Keratinocyte (primary cell): ENCODE measurements around the gene HABP2. TPM values are rescaled to one million over a fixed set of nuclear protein-coding genes. Genes with fewer than 3 reads are reported as not detected.
A peak's percentile ranks its signal among the peaks of the same experiment; 100 is the strongest.

Experiments
- DNase-seq: peaks from one replicate; pipeline ENCODE4 v3.0.0-alpha.2; 2011; ENCODE audit warnings: low read depth, missing footprints, low spot score
- FAIRE-seq: peaks from 2 replicates; lab custom pipeline; 2011; peaks lifted over from hg19 to GRCh38; lab: Jason Lieb, UNC
- H2AFZ ChIP-seq: 2 replicates; pipeline ENCODE4 v1.6.0; 2012; ENCODE audit warnings: low read length, control low read depth, inconsistent platforms; ENCODE audit not compliant: control insufficient read depth
- H3K27ac ChIP-seq: 2 replicates; pipeline ENCODE4 v1.5.1; 2011; ENCODE audit warnings: low read length; ENCODE audit not compliant: control insufficient read depth, insufficient read depth
- H3K27me3 ChIP-seq: 3 replicates; pipeline ENCODE4 v1.6.0; 2011; ENCODE audit warnings: low read length; ENCODE audit not compliant: control insufficient read depth, insufficient read depth; ENCODE audit errors: extremely low read depth
- H3K36me3 ChIP-seq, 2 experiments: 2 replicates in 1 of 2; 3 replicates in 1 of 2; pipeline ENCODE4 v1.5.1; 2011; ENCODE audit warnings: low read length in 2 of 2, mild to moderate bottlenecking in 1 of 2; ENCODE audit not compliant: control insufficient read depth in 2 of 2, insufficient read depth in 2 of 2; ENCODE audit errors: extremely low read depth in 1 of 2
- H3K4me1 ChIP-seq: 3 replicates; pipeline ENCODE4 v1.5.1; 2011; ENCODE audit warnings: low read length; ENCODE audit not compliant: control insufficient read depth, insufficient read depth; ENCODE audit errors: extremely low read depth
- H3K4me2 ChIP-seq: 3 replicates; pipeline ENCODE4 v1.6.0; 2011; ENCODE audit warnings: low read depth, low read length; ENCODE audit not compliant: control insufficient read depth, insufficient read depth; ENCODE audit errors: extremely low read depth
- H3K4me3 ChIP-seq, 3 experiments: fragments of 200-600 bp in 1 of 3; sonication (generic) in 1 of 3; 2 replicates in 2 of 3; 3 replicates in 1 of 3; pipeline ENCODE4 v1.5.1; 2011 to 2016; ENCODE audit warnings: low read length in 3 of 3, mild to moderate bottlenecking in 3 of 3, control low read depth in 2 of 3, inconsistent platforms in 1 of 3, low read depth in 1 of 3, mixed read lengths in 1 of 3, mixed run types in 1 of 3, moderate library complexity in 1 of 3; ENCODE audit not compliant: control insufficient read depth in 2 of 3, insufficient read depth in 2 of 3; ENCODE audit errors: extremely low read depth in 1 of 3
- H3K79me2 ChIP-seq: 2 replicates; pipeline ENCODE4 v1.6.0; 2012; ENCODE audit warnings: low read length; ENCODE audit not compliant: control insufficient read depth, insufficient read depth
- H3K9ac ChIP-seq: 3 replicates; pipeline ENCODE4 v1.6.0; 2011; ENCODE audit warnings: low read length; ENCODE audit not compliant: control insufficient read depth, insufficient read depth; ENCODE audit errors: extremely low read depth
- H3K9me1 ChIP-seq: 3 replicates; pipeline ENCODE4 v1.6.0; 2011; ENCODE audit warnings: low read length; ENCODE audit not compliant: control insufficient read depth, insufficient read depth; ENCODE audit errors: extremely low read depth
- H3K9me3 ChIP-seq: 2 replicates; pipeline ENCODE4 v1.5.1; 2012; ENCODE audit warnings: low read depth, low read length; ENCODE audit not compliant: control insufficient read depth
- H4K20me1 ChIP-seq: 3 replicates; pipeline ENCODE4 v1.6.0; 2011; ENCODE audit warnings: low read length; ENCODE audit not compliant: control insufficient read depth, insufficient read depth; ENCODE audit errors: extremely low read depth
- CTCF ChIP-seq, 3 experiments: IDR thresholded peaks in 1 of 3; conservative IDR thresholded peaks in 1 of 3; optimal IDR thresholded peaks in 1 of 3; 2 replicates in 2 of 3; 3 replicates in 1 of 3; pipeline versions ENCODE3 to v1.5.1; 2011; ENCODE audit warnings: low read length in 3 of 3, mild to moderate bottlenecking in 3 of 3, moderate library complexity in 2 of 3, control low read depth in 1 of 3, inconsistent platforms in 1 of 3; ENCODE audit not compliant: insufficient read depth in 2 of 3; ENCODE audit errors: extremely low read depth in 1 of 3
- EZH2 ChIP-seq: IDR thresholded peaks from one replicate; pipeline ENCODE4 v1.6.1; 2012; ENCODE audit warnings: inconsistent platforms, mild to moderate bottlenecking, low read length, moderate library complexity
- dilution Hi-C: fragments of 300-500 bp; cut with MboI; formaldehyde crosslinking; loops from one replicate; pipeline ENCODE4 v1.7.0; 2020; ENCODE audit warnings: low sequenced_read_pairs; ENCODE audit not compliant: extremely low pct_ligation_motif_present
- polyA plus RNA-seq, 5 experiments: library from polyadenylated mRNA; depleted of rRNA in 3 of 5; stranded (reverse) in 3 of 5; stranded (forward) in 1 of 5; unstranded in 1 of 5; fragments of >200 nt; gene quantifications; 1 replicate in 1 of 5; 2 replicates in 3 of 5; 3 replicates in 1 of 5; pipeline versions ENCODE4 v1.2.1 to v1.2.3, GENCODE V29; 2011 to 2012; ENCODE audit warnings: missing spikeins in 2 of 5, low read depth in 1 of 5, low replicate concordance in 1 of 5

The HABP2 gene
- polyA plus RNA-seq, 1 donor (not counting 4 experiments of a cell fraction or from before 2014, with no cell fraction given), result not detected

DNA sequence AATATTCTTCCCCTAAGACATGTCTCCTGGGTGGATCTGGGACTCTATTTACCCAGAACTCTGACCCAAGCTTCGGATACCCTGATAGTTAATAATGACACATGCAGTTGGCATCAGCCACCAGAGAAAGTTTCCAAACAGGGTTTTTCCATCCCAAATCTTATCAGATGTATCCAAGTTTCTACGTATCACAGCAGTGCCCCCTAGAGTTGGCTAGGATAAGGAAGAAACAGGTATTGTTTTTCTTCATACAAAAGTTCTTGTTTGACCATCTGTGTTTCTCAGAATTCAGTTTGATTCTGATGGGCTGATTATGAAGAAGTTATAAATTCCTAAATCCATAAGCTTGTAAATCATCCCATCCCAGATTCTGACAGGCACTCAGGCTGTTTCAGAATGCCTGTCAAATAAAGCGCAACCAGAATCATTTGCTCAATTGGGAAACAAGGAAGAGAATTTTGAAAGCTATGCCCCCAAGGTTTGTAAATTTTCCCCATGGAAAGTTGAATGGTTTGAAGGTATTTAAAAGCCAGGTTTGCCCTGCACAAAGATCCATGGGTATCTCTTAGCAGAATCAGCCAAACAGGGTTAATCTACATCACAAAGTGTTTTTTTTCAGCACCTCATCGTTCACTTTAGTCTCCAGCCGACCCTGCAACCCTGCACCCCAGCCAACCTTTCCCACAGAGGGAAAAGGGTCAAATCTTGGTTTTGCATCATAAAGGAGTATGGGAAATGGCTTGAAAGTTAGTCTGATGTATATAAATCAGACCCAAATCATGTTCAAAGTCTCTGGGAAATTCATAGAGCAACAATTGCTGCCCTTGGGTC lies 63.6 kb downstream of the HABP2 start:
- no peak overlapping the region for H3K9ac ChIP-seq
- TF ChIP-seq CTCF (optimal IDR thresholded peaks at IDR 0.05 in 1 of 3, IDR thresholded peaks at IDR 0.05 in 1 of 3, conservative IDR thresholded peaks at IDR 0.05 in 1 of 3; ENCODE audit: extremely low read depth in 1 of 3, insufficient read depth in 2 of 3, low read length in 3 of 3) (peak in 2 of 3 experiments; percentile 29 to 42), EZH2 (no peak)
- no peak overlapping the region for H3K4me3 ChIP-seq
- DNase-seq, result no peak
- H3K9me3 ChIP-seq, result no peaks in the 10 kb centered on the region
- H3K36me3 ChIP-seq, result no peaks in the 10 kb centered on the region
- dilution Hi-C loops, result no loop called here
- H3K79me2 ChIP-seq, result no peaks in the 10 kb centered on the region
- no peaks in the 10 kb centered on the region for H3K4me1 ChIP-seq
- no peak overlapping the region for H2AFZ ChIP-seq
- H3K27me3 ChIP-seq, result peaks cover 5% of the 10 kb centered on the region
- no peak for FAIRE-seq
- H3K4me2 ChIP-seq, result no peak overlapping the region
- H3K9me1 ChIP-seq, result no peaks in the 10 kb centered on the region
- H4K20me1 ChIP-seq, result no peaks in the 10 kb centered on the region
- no peak overlapping the region for H3K27ac ChIP-seq

GRCh38 chr10:113617086-113617485 lies 64.2 kb downstream of the HABP2 start:
- H3K79me2 ChIP-seq, result no peaks in the 10 kb centered on the region
- no peak overlapping the region for H3K4me3 ChIP-seq
- H3K9ac ChIP-seq, result no peak overlapping the region
- TF ChIP-seq EZH2 (no peak), CTCF (optimal IDR thresholded peaks at IDR 0.05 in 1 of 3, IDR thresholded peaks at IDR 0.05 in 1 of 3, conservative IDR thresholded peaks at IDR 0.05 in 1 of 3; ENCODE audit: extremely low read depth in 1 of 3, insufficient read depth in 2 of 3, low read length in 3 of 3) (no peak)
- H3K36me3 ChIP-seq, result no peaks in the 10 kb centered on the region
- H3K27ac ChIP-seq, result no peak overlapping the region
- dilution Hi-C loops, result no loop called here
- H2AFZ ChIP-seq, result no peak overlapping the region
- no peaks in the 10 kb centered on the region for H3K4me1 ChIP-seq
- H3K9me3 ChIP-seq, result no peaks in the 10 kb centered on the region
- H4K20me1 ChIP-seq, result no peaks in the 10 kb centered on the region
- DNase-seq, result no peak
- no peak overlapping the region for H3K4me2 ChIP-seq
- FAIRE-seq, result no peak
- H3K9me1 ChIP-seq, result no peaks in the 10 kb centered on the region
- peaks cover 5% of the 10 kb centered on the region for H3K27me3 ChIP-seq
